ENCODE data around the gene PCDHGB2. TPM values are rescaled to one million over a fixed set of nuclear protein-coding genes. Genes with fewer than 3 reads are reported as not detected.
"Not testable (repeated sequence)": the region's sequence is repeated elsewhere in the genome, so short reads cannot be mapped to it uniquely, and the experiment has no call there.

PCDHGB2 gene
- polyA plus RNA-seq, 3 donors = 0.01 TPM; not detected in 2

DNA sequence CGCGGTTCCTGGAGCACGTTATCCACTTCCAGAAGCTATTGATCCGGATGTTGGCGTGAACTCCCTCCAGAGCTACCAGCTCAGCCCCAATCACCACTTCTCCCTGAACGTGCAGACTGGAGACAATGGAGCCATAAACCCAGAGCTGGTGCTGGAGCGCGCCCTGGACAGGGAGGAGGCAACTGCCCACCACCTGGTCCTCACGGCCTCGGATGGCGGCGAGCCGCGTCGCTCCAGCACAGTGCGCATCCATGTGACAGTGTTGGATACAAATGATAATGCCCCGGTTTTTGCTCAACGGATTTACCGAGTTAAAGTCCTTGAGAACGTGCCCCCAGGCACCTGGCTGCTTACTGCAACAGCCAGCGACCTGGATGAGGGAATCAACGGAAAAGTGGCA lies 43.6 kb downstream of the PCDHGB2 start:
- peak overlapping the region in 1 of 7 donors; percentile 24 for H3K27ac Mint-ChIP-seq
- Histone ChIP-seq H3K79me2 (ENCODE audit: insufficient read depth, low read length) (no peaks in the 10 kb centered on the region), H3K4me2 (replicated peaks; ENCODE audit: extremely low read depth, low read length, poor library complexity, severe bottlenecking) (no peak overlapping the region), H3K9ac (ENCODE audit: insufficient read depth, low read length, poor library complexity, severe bottlenecking) (no peak overlapping the region), H4K20me1 (ENCODE audit: insufficient read depth, low read length) (no peaks in the 10 kb centered on the region), H3K4me3 (replicated peaks in 1 of 3; ENCODE audit: low read depth in 2 of 3, low read length in 3 of 3) (no peak overlapping the region), H3K4me1 (ENCODE audit: control insufficient read depth in 1 of 2, insufficient read depth in 2 of 2, low read length in 2 of 2) (peaks cover 3 to 6% of the 10 kb centered on the region in 2 donors), H3K36me3 (replicated peaks in 1 of 2; ENCODE audit: control insufficient read depth in 1 of 2, insufficient read depth in 2 of 2, low read length in 2 of 2) (no peaks in the 10 kb centered on the region), H3K27ac (ENCODE audit: low read depth in 1 of 2, low read length in 2 of 2) (no peak overlapping the region), H3K9me3 (replicated peaks in 1 of 2; ENCODE audit: control insufficient read depth in 1 of 2, insufficient read depth in 1 of 2, low read length in 2 of 2) (peaks cover 38 to 71% of the 10 kb centered on the region in 2 donors), H3K27me3 (ENCODE audit: control insufficient read depth in 2 of 2, insufficient read depth in 2 of 2, low read length in 2 of 2) (peaks cover 73 to 97% of the 10 kb centered on the region in 2 donors), H2AFZ (ENCODE audit: insufficient read depth, low read depth, low read length, poor library complexity, severe bottlenecking) (no peak overlapping the region)
- H3K4me3 Mint-ChIP-seq = peak overlapping the region in 1 of 2 donors; percentile 82
- peaks cover 71 to 86% (median 85%) of the 10 kb centered on the region in 3 donors for H3K27me3 Mint-ChIP-seq (ENCODE audit: low read depth in 3 of 3)
- intact Hi-C loops (cut with micrococcal nuclease) = no loop called here
- H3K36me3 Mint-ChIP-seq = peaks cover 10 to 17% of the 10 kb centered on the region in 2 donors
- WGBS (ENCODE audit: insufficient coverage) = 20% methylated on average over 21 of the region's 22 CpGs
- no peak for DNase-seq
- H3K4me1 Mint-ChIP-seq = peaks cover 15% of the 10 kb centered on the region
- TF ChIP-seq, protein P1, sequence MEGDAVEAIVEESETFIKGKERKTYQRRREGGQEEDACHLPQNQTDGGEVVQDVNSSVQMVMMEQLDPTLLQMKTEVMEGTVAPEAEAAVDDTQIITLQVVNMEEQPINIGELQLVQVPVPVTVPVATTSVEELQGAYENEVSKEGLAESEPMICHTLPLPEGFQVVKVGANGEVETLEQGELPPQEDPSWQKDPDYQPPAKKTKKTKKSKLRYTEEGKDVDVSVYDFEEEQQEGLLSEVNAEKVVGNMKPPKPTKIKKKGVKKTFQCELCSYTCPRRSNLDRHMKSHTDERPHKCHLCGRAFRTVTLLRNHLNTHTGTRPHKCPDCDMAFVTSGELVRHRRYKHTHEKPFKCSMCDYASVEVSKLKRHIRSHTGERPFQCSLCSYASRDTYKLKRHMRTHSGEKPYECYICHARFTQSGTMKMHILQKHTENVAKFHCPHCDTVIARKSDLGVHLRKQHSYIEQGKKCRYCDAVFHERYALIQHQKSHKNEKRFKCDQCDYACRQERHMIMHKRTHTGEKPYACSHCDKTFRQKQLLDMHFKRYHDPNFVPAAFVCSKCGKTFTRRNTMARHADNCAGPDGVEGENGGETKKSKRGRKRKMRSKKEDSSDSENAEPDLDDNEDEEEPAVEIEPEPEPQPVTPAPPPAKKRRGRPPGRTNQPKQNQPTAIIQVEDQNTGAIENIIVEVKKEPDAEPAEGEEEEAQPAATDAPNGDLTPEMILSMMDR (IDR thresholded peaks at IDR 0.05) = no peak
- peaks cover 31 to 74% (median 59%) of the 10 kb centered on the region in 7 donors for H3K9me3 Mint-ChIP-seq

DNA sequence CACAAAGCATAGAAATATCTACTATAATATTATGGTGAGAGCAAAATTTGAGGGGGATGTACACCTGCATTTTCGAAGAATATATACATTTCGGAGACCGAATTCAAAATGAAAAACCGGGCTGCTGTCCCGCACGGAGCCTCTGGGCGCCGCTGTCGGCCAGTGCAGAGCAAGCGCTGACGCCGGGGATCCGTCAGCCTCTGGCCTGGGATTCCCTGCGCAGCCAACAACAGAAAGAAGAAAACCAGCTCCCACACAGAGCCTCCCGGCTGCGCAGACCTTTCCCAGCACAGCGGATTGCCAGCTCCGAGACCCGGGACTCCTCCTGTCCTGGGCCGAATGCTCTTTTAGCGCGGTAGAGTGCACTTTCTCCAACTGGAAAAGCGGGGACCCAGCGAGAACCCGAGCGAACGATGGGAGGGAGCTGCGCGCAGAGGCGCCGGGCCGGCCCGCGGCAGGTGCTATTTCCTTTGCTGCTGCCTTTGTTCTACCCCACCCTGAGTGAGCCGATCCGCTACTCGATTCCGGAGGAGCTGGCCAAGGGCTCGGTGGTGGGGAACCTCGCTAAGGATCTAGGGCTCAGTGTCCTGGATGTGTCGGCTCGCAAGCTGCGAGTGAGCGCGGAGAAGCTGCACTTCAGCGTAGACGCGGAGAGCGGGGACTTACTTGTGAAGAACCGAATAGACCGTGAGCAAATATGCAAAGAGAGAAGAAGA lies 48.2 kb downstream of the PCDHGB2 start, which contains the start of gene PCDHGB6:
PCDHGB6 (plus strand) TSS at position 232 of the 716 bp plus-strand sequence; CDS start at position 414, 182 bp downstream.
- TF ChIP-seq, protein P1 (IDR thresholded peaks at IDR 0.05) = peak; percentile 73
- peaks cover 9 to 14% of the 10 kb centered on the region in 2 donors for H3K36me3 Mint-ChIP-seq
- H2AFZ ChIP-seq (ENCODE audit: insufficient read depth, low read depth, low read length, poor library complexity, severe bottlenecking); H3K79me2 ChIP-seq (ENCODE audit: insufficient read depth, low read length); H3K9ac ChIP-seq (ENCODE audit: insufficient read depth, low read length, poor library complexity, severe bottlenecking); H3K36me3 ChIP-seq (replicated peaks in 1 of 2; ENCODE audit: control insufficient read depth in 1 of 2, insufficient read depth in 2 of 2, low read length in 2 of 2); H3K4me1 ChIP-seq (ENCODE audit: control insufficient read depth in 1 of 2, insufficient read depth in 2 of 2, low read length in 2 of 2); H4K20me1 ChIP-seq (ENCODE audit: insufficient read depth, low read length); H3K27ac Mint-ChIP-seq; H3K27ac ChIP-seq (ENCODE audit: low read depth in 1 of 2, low read length in 2 of 2); intact Hi-C loops (cut with micrococcal nuclease): not testable (repeated sequence)
- peaks cover 11% of the 10 kb centered on the region for H3K4me1 Mint-ChIP-seq
- H3K4me3 ChIP-seq (replicated peaks in 1 of 3; ENCODE audit: low read depth in 2 of 3, low read length in 3 of 3) = peak within 1 kb of the TSS in 2 of 3 experiments; percentile 5 to 64
- H3K9me3 Mint-ChIP-seq = peaks cover 26 to 68% (median 51%) of the 10 kb centered on the region in 7 donors
- WGBS (ENCODE audit: insufficient coverage) = 18% methylated on average over 31 of the region's 51 CpGs
- peak within 1 kb of the TSS; percentile 49 for H3K4me2 ChIP-seq (replicated peaks; ENCODE audit: extremely low read depth, low read length, poor library complexity, severe bottlenecking)
- H3K27me3 ChIP-seq (ENCODE audit: control insufficient read depth in 2 of 2, insufficient read depth in 2 of 2, low read length in 2 of 2) = peaks cover 76 to 98% of the 10 kb centered on the region in 2 donors
- peaks cover 33 to 56% of the 10 kb centered on the region in 2 donors for H3K9me3 ChIP-seq (replicated peaks in 1 of 2; ENCODE audit: control insufficient read depth in 1 of 2, insufficient read depth in 1 of 2, low read length in 2 of 2)
- peak in 2 of 3 donors; percentile 8 to 24 for DNase-seq
- H3K27me3 Mint-ChIP-seq (ENCODE audit: low read depth in 3 of 3) = peaks cover 73 to 95% (median 91%) of the 10 kb centered on the region in 3 donors
- H3K4me3 Mint-ChIP-seq = peak within 1 kb of the TSS; percentile 76 to 92
